HepG2 (cell line): ENCODE measurements around the gene KIF26B. TPM values are rescaled to one million over a fixed set of nuclear protein-coding genes. Genes with fewer than 3 reads are reported as not detected.

Experiments used
- ARID5B ChIP-seq: IDR thresholded peaks from 2 replicates; pipeline ENCODE4 v1.4.0; 2020; ENCODE audit warnings: mild to moderate bottlenecking, missing genetic modification reagents
- CSRNP1 ChIP-seq: sonication (generic); formaldehyde crosslinking; IDR thresholded peaks from 2 replicates; pipeline ENCODE4 v1.8.1; 2023; ENCODE audit warnings: mild to moderate bottlenecking, missing genetic modification reagents
- E2F2 ChIP-seq: sonication (generic); formaldehyde crosslinking; IDR thresholded peaks from 2 replicates; pipeline ENCODE4 v1.4.0; 2020; ENCODE audit warnings: missing genetic modification reagents, borderline replicate concordance
- KAT8 ChIP-seq: IDR thresholded peaks from 2 replicates; pipeline ENCODE4 v1.6.1; 2016; ENCODE audit warnings: missing genetic modification reagents, missing compliant biosample characterization
- KMT2B ChIP-seq: IDR thresholded peaks from 2 replicates; pipeline ENCODE4 v1.6.1; 2016; ENCODE audit warnings: missing genetic modification reagents, missing compliant biosample characterization
- LBX2 ChIP-seq: sonication (generic); formaldehyde crosslinking; IDR thresholded peaks from 2 replicates; pipeline ENCODE4 v1.5.0; 2020; ENCODE audit warnings: missing genetic modification reagents, mild to moderate bottlenecking, borderline replicate concordance
- NBN ChIP-seq: fragments of 450-650 bp; conservative IDR thresholded peaks from 2 replicates; pipeline ENCODE4 v1.6.1; 2017
- NCOA2 ChIP-seq: sonication (generic); formaldehyde crosslinking; IDR thresholded peaks from 2 replicates; pipeline ENCODE4 v1.8.0; 2022; ENCODE audit warnings: inconsistent platforms
- NFE2 ChIP-seq: sonication (generic); formaldehyde crosslinking; IDR thresholded peaks from 2 replicates; pipeline ENCODE4 v1.4.0; 2020; ENCODE audit warnings: missing genetic modification reagents
- NFKB2 ChIP-seq: sonication (generic); formaldehyde crosslinking; IDR thresholded peaks from 2 replicates; pipeline ENCODE4 v1.4.0; 2020; ENCODE audit warnings: missing genetic modification reagents, borderline replicate concordance
- PBX3 ChIP-seq: sonication (generic); formaldehyde crosslinking; IDR thresholded peaks from 2 replicates; pipeline ENCODE4 v1.8.1; 2023; ENCODE audit warnings: missing genetic modification reagents, inconsistent platforms, borderline replicate concordance
- TCF7 ChIP-seq: sonication (generic); IDR thresholded peaks from 2 replicates; pipeline ENCODE4 v1.6.1; 2016; ENCODE audit warnings: antibody characterized with exemption, low read depth
- TOPORS ChIP-seq: sonication (generic); formaldehyde crosslinking; IDR thresholded peaks from 2 replicates; pipeline ENCODE4 v1.8.0; 2023; ENCODE audit warnings: mild to moderate bottlenecking, missing genetic modification reagents
- XRCC5 ChIP-seq: fragments of 200-400 bp; formaldehyde crosslinking; optimal IDR thresholded peaks from 2 replicates; pipeline ENCODE3; 2017; ENCODE audit warnings: mild to moderate bottlenecking, low read length
- ZFYVE20 ChIP-seq: sonication (generic); formaldehyde crosslinking; IDR thresholded peaks from 2 replicates; pipeline ENCODE4 v1.8.0; 2023; ENCODE audit warnings: low read depth, mild to moderate bottlenecking, moderate library complexity, missing genetic modification reagents, borderline replicate concordance
- ZNF274 ChIP-seq: sonication (generic); formaldehyde crosslinking; IDR thresholded peaks from 2 replicates; pipeline ENCODE4 v1.5.1; 2020; ENCODE audit warnings: mild to moderate bottlenecking, missing genetic modification reagents
- ZNF276 ChIP-seq: sonication (generic); formaldehyde crosslinking; IDR thresholded peaks from 2 replicates; pipeline ENCODE4 v1.4.0; 2020; ENCODE audit warnings: mild to moderate bottlenecking, low read depth, missing genetic modification reagents
- ZNF484 ChIP-seq: sonication (generic); formaldehyde crosslinking; IDR thresholded peaks from 2 replicates; pipeline ENCODE4 v1.5.1; 2020; ENCODE audit warnings: mild to moderate bottlenecking, low read depth, missing genetic modification reagents, borderline replicate concordance
- ZNF530 ChIP-seq: sonication (generic); formaldehyde crosslinking; IDR thresholded peaks from 2 replicates; pipeline ENCODE4 v1.5.0; 2020; ENCODE audit warnings: low read depth, mild to moderate bottlenecking, missing genetic modification reagents
- polyA plus RNA-seq, 8 experiments: library from polyadenylated mRNA; depleted of rRNA in 3 of 8; stranded (reverse) in 7 of 8; unstranded in 1 of 8; fragments of >200 nt; fragmentation: Illumina TruSeq in 4 of 8; extraction: Trizol in 4 of 8; gene quantifications; 2 replicates each; pipeline versions ENCODE4 v1.2.1 to v1.2.3, GENCODE V29; 2011 to 2016; ENCODE audit warnings: low read depth in 4 of 8, missing spikeins in 1 of 8, mixed read lengths in 1 of 8; ENCODE audit not compliant: insufficient read depth in 1 of 8
- total RNA-seq, 5 experiments: library from RNA; depleted of rRNA; stranded (reverse); fragments of >200 nt; fragmentation: Illumina TruSeq; extraction: Trizol; gene quantifications; 2 replicates each; pipeline ENCODE4 v1.2.3, GENCODE V29; 2016; ENCODE audit warnings: low read depth in 1 of 5

KIF26B gene
- total and polyA plus RNA-seq, 2 of the 13 experiments (the other 11 are each of a cell fraction or from before 2014, with no cell fraction given) = 0.08 to 0.09 TPM

- TF ChIP-seq ZNF484 (CRISPR knock-in tag) (no peak), NFE2 (CRISPR knock-in tag) (no peak), E2F2 (CRISPR knock-in tag) (no peak), PBX3 (CRISPR knock-in tag) (no peak), KAT8 (CRISPR knock-in tag) (no peak), CSRNP1 (CRISPR knock-in tag) (no peak), ZFYVE20 (no peak), TCF7 (0 out of 2 replicates have a peak, but pooled peaks have one; percentile 16), ZNF274 (no peak), NBN (no peak), LBX2 (CRISPR knock-in tag) (no peak), XRCC5 (no peak), NFKB2 (CRISPR knock-in tag) (no peak), KMT2B (CRISPR knock-in tag) (no peak), ZNF276 (CRISPR knock-in tag) (no peak), ZNF530 (no peak), NCOA2 (no peak), ARID5B (peak; percentile 20; the same call in 1 of the 2 replicates), TOPORS (no peak)
Measured at GRCh38 chr1:245401881-245402587, 247.2 kb downstream of the KIF26B start (continued).
